GM21515 (cell line): Measurements from ENCODE around the gene PON1.

Experiments used
- ATAC-seq: cut with Tn5 transposase; IDR thresholded peaks from one replicate; pipeline ENCODE4 v1.9.1; 2021; ENCODE audit not compliant: unreplicated experiment

The PON1 gene

DNA sequence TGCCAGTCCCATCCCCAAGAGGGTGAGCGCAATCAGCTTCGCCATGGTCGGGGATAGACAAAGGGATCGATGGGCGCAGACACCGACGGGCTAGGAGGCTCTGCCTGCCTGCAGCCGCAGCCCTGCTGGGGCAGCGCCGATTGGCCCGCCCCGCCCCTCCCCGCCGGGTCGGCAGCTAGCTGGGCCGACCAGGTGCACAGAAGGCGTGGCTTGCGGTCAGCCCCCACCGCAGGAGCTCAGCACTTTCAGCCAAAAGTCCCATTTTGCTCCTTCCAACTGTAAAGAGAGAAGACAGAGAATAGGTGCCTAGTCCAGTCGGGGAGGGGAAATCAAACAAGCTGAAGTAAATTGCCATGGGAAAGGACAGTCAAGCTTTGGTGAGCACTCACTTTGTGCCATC is at the start of gene PON1:
TSS of gene PON1 (minus strand) at position 102 of the 400 bp plus-strand sequence. CDS start at position 45, 57 bp downstream.
- ATAC-seq, result peak; percentile 71

DNA sequence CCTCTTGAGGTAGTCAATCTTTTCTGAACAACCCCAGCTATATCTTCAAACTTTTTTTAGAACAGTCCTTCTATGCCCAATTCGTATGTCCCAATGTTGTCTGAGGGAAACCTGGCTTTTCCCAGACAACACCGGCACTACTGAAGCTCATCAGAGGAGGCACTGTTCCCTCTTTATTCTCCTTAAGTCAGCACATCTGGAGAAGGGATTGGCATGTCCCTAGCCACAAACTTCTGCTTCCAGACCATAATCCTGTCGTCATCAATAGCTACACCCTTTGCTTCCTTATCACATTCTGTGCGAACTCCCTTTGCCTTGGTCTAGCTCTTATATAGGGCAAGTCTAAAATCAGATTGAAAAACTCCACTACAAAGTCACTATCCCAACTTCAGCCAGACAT is 49.0 kb upstream of the PON1 start:
- ATAC-seq, result no peak

DNA sequence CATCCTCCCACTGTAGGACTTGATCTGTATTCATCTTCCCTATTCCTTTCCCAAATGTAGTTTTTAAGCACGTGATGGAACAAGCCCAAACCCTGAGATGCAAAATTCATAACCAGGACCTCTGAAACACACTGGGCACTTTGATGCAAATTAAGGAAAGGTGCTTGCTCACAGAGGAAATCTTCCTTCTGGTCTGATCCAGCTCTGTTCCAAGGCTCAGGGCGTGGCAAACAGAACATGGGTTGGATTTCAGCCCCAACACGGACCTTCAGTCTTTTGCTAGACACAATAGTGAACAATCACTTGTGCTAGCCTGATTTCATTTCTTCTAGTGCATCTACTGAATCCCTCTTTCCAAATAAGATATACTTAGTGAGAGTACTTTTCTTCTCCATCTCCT is 43.9 kb upstream of the PON1 start:
- ATAC-seq, result no peak

DNA sequence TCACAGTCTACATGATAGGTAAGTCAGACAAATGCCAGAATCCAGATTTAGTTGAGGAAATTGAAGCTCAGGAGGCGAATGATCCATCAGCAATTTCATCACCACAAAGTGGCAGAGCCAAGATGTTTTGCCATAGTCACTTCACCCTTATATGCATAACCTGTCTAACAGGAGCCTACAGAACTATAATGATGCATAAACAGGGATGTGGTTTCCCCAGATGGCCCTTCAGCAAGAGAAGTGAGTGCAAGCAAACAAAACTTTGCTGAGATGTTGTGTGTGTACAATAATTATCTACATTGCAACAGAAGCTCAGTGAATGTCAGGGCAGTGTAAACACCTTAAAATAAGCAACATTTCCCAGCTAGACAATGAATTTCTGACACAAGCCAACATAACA is 43.3 kb upstream of the PON1 start:
- no peak for ATAC-seq

DNA sequence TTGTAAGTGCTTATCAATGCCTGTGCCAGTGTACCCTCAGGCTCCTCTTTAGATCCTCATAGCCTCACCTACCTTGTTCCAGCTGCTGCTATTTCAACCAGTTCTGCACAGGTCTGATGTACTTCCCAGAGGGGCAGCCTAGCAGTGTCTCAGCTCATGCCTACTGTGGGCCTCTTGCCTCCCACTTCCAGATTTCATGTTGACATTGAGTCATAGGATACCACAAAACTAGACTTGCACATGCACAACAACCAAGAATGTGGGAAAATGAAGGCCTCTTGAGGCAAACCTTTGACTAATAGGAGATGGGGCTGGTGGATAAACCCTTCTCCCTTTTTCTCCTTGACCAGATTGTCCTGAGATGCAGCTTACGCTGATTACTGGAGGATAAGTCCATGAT is 40.8 kb upstream of the PON1 start:
- ATAC-seq, result no peak

DNA sequence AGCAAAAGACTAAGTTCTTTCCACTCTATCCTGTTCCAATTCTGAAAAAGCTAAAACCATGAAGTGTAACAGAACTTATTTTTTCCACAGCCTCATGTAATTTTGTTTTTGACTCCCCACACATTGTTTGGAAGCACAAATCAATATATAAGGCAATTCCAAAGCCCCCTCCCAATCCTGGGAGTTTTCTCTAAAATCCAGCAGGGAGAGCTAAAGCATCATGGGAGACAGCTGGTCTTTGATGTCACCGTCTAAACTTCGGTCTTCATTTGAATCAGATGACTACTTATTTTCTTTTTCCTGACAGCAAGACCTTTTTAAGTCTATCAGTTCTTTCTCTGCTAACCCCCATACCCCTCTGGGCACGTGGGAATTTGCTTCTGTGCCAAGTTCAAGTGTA is 33.3 kb upstream of the PON1 start:
- no peak for ATAC-seq

DNA sequence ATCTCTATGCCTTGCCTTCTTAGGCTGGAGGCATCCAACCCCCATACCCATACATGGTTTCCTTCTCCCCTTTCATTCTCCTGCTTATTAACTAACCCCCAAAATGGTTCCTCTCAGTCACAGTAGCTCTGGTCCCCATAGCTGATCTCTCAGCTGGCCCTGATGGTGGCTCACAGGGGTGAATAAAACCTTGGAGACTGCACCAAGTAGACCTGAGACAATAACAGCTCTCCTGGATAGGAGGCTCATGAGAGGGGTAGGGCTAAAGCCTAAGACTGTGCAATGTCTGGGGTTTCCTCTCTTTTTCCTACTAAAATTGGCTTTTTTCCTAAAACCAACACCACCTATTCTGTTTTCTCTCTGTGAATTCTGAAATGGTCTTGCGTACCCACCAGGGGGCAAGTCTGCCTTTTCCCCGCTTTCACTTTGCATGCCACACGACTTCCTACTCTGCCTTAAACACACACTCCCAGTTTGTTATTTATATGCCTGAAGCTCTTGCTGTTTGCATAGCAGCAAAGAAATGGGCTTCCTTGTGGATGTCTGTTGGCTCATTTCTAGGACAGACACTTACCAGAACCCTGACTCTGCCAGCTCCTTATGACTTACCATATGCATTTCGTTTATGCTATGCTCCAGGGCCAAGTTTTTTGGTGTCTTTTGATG is 18.4 kb upstream of the PON1 start:
- ATAC-seq, result no peak

DNA sequence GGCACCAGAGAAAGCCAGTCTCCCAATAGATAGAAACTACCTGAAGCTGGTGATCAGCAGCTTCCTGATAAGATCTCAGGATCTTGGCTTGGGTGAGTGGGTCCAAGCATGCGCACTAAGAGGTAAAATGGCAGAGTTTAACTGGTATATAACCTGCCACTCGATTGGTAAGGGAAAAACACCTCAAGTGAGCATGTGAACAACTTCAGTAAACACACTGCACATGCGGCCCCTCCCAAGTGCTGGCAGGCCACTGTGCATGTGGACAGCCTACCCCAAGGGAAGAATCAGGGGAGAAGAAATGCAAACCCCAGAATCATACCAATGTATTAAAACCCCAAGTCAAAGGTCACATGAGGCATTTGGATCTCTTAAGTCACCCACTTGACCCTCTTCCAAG is 17.7 kb upstream of the PON1 start:
- ATAC-seq, result no peak

DNA sequence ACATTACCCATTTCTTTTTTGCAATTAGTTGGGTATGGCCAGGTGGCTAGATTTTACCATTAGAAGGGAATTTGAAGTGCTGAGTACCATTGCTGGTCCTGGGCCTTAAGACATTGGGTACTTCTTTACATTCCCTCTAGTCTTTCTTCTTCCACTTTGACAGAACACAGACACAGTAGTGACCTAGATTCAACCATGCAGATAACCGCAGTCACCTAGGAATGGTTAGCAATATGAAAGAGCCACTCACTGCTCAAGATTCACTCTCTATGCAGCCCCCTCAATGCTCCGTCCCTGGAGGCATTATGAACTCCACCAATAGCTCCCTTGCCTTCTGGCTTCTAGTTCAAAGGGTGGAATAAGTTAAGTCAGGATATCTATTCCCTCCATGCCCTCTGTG is 16.2 kb upstream of the PON1 start:
- ATAC-seq, result no peak

DNA sequence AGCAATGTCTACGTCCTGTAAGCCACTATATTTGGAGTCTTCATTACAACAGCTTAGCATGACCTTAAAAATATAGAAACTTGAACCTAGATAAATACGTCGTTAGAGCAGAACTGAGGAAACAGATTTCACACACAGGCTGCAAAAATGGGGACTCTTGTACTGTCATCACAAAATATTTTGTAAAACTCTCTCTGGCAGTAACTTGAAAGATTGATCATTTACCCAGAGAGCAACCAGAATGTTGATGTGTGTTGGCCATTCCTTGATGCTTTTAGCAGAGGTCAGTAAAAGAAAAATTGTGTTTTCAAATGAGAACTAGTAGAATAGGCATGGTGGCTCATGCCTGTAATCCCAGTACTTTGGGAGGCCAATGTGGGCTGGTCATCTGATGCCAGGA is 14.5 kb upstream of the PON1 start:
- ATAC-seq, result no peak

DNA sequence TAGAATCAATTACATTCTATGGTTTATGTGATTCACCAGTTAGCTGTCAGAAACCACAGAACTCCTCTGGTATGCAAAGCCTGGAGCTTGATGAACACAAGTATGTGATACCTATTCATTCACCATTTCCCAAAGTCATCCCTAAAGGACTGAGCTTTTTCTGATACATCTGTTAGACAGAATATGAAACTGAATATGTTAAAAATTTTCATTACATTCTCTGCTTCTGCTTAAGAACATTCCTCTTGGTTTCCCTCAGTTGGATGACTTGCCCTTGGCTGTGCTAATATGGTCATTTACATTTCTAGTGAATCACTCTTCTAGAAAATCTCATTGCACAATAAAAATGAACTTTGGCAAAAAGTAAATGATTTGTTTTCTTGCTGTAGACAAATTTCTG is 10.8 kb upstream of the PON1 start:
- ATAC-seq, result no peak

DNA sequence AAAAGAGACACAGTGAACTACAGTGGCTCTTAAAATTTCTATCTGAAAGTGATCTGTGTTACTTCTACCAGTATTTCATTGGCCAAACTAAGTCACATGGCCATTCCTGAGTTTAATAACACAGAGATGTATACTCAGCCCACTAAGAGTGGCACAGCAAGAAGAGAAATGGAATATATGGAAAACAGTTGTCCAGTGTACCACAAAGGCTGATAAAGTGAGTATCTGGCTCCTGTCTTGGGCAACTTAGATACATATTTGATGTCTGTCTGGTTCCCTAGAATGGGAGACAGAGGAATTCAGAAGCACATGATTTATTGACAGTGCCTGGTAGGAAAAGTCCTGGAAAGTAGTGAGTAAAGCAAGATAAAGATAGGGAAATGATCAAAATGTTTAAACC is 10.1 kb upstream of the PON1 start:
- no peak for ATAC-seq

DNA sequence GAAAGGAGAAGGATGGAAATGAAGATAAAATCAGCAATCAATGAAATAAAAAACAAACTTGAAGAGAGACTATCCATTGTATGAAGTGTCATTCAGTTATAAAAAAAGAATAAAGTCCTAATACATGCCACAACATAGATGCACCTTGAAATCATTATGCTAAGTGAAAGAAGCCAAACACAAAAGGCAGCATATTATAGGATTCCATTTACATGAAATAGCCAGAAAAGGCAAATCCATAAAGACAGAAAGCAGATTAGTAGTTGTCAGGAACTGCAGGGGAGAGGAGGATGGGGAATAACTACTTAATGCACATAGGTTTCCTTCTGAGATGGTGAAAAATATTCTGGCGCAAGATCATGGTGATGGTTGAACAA is 6.6 kb upstream of the PON1 start:
- peak; percentile 29 for ATAC-seq

DNA sequence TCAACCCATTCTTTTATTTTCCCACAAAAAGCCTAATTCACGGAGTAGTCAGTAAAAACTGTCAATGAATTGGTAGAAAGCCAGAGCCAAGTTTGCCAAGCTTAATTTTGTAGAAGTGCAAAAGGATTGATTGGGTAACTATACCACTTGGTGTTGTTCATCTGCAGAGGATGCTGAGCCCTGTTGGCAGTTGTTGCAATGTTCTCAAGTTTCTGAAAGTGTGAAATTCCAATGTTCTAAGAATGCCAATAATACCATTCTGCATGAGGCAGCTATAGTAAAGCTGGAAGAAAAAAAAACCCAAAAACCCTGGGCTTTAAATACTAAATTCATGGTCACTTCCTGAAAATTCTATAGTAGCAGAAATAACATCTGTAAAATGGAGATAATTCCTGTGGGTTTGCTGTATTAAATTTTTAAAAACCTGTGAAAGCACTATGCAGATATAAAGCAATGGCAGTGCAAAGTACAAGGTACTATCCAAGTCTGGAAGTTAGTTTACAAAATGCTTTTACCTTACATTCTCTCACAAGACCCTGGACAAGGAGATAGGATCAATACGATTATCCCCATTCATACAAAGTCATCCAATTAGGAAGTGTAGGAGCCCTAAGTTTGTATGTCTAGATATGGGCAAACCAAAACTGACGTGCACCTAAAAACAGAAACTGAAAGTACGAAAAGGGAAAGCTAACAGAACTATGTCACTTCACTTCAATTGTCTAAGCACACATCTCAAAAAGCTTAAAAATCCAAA is 6.0 kb upstream of the PON1 start:
- ATAC-seq, result peak; percentile 97

DNA sequence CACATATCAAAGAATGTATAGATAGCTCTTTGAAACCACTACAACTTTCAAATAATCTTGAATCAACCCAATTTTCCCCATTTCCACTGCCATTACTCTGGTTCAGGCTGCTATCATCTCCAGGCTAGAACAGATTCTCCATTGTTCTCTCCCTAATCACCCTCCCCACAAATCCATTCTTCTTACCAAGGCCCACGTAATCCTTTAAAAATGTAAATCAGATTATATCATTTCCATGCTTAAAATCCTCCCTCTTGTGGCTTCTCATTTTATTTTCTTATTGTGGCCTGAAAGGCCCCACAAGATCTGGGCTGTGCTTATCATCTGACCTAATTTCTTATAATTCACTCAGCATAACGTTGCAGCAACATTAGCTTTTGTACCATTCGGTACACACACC is 3.0 kb upstream of the PON1 start:
- no peak for ATAC-seq

DNA sequence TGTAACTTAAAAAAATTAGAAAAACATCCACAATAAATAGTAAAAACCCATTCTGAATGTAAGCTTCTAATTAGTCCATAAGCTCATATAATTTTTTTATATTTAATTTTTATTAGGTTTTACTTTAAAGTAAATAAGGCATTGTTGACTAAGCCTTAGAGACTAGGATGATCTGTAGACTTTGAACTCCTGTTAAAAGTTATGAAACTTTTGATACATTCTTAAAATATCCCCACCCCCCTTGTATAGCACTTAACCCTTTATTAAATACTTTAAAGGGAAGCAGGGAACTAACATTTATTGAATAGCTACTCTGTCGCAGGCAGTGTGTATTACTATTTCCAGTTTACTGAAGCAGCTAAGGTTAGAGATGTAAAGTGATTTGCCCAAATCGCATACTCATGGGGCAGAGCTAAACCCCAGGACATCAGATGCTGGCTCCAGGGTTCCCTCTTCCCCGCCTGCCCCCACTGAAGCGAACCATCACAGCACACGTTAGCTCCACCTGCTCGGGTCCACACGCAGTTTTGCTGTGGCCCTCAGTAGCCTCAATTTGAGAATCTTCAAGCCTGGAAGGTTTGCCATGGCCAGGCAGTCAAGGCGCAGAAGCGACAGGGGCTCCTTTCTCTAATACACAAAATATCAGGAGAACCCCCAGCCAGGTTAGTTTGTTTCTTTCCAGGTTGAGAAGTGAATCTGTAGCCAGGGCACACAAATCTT is 762 bp downstream of the PON1 start:
- ATAC-seq, result no peak

DNA sequence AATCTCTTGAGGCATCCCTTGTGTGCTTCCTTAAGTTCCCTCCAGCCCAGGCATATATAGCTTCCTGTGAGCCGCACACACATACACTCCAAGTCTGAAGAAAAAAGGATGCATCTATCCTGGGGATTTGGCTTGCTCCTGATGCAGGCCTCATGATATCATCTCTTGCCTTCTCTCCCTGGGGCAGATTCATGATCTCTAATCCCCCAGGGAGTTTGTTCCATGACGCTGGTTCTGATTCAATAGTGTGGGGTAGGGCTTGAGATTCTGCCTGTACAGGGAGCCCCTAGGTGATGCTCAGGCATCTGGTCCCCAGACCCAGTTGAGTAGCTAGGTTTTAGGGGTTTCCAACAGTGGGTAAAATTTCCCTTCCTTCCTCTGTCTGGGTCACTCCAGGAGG is 1.5 kb downstream of the PON1 start:
- ATAC-seq, result no peak

DNA sequence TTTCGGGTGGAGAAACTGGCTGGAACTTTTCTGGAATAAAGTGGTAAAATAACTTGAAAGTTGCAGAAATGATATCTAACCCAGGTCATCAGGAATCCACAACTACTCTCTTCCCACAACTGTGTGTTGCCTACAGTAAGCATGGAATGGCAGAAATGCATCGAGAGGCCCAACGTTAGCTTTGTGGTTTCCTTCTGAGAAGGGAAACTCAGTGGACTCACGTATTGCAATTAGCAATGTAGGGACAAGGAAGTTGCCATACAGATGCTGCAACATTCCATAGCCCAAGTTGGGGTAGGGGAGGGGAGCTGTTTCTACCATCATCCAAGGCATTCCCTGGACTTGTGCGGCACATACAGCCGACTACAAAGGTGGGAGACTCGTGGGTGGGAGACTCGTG is 1.9 kb downstream of the PON1 start:
- ATAC-seq, result no peak

DNA sequence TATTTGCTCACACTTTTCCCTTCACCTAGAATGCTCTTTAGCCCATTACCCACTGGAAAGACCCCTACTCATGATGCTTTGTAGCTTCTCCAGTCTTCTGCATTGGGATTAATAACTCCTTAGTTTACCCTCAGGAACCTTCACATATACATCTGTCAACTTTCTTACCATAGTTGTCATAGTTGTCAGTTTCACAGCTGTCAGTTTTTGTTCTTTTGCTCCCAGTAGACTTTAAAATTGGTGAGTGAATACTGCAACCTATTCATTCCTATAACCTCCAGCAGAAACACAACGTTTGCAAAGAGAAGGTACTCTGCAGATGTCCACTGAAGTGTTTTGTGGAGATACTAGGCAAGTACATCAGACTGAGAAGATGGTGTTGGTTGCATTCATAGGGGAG is 2.6 kb downstream of the PON1 start:
- ATAC-seq, result no peak

DNA sequence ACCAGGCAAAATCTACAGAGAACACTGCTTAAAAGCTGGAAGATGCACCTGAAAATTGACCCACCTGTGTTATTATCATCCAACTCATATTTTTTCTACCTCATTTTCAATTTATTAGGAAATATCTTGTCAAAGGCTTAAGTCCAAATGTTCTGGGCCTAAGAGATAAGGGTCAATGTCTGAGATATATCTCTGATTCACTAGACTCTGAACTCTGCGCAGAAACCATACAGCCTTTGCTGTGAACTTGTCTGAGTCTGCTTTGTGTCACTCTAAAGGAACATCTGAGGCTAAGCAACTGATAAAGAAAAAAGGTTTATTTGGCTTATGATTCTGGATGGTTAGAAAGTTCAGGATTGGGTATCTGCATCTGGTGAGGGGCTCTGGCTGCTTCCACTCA is 3.7 kb downstream of the PON1 start:
- no peak for ATAC-seq

DNA sequence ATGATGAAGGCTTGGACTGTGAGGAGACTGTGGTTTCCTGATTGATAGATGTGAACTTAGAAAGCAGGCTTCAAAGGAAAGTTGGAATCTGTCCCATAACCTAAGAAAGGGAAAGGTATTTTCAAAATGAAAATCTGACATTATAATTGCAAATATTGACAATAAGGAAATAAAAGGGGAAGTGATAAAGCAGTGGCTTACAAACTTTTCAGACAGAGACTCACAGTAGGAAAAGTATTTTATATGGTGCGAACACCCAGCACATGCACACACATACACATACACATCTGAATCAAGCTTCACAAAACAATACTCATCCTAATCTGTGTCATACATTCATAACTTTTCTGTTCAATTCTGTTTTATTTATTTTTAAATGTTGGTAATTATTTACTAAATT is 4.8 kb downstream of the PON1 start:
- no peak for ATAC-seq

DNA sequence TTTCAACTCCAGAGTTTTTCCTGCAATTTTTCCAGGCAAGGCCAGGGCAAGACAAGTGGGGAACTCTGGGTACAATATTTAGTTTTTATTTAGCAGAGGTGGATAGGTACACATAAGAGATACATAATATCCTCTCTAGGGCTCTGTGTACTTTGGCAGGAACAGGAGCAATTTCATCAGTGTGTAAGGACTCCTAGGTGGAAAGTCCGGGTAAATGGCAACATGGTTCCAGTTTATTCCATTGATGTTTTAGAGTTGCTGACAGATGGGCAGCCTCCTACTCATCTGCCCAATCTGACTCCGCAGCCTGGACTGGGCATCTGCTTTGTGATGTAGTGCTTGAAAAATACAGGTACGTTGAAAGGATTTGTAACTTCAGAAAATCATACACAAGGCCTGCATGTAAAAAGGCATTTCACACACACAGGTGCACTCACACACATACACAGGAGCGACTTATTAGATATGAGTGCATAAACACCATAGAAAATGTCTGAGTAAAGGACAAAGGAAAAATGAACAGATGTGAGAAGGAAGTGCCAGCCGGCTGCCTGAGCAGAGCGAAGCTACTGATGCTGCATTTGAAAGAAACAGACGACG is 5.7 kb downstream of the PON1 start:
- ATAC-seq, result no peak
